ENCODE data around the gene TRAF4.
"Not testable (repeated sequence)": the region's sequence is repeated elsewhere in the genome, so short reads cannot be mapped to it uniquely, and the experiment has no call there.

Gene TRAF4

GRCh38 chr17:28734712-28735241, 9.0 kb upstream of the TRAF4 start:
- no peak for DNase-seq

- no peak for DNase-seq
Observed at GRCh38 chr17:28735242-28735722, 8.5 kb upstream of the TRAF4 start.

GRCh38 chr17:28735913-28736769, 7.7 kb upstream of the TRAF4 start:
- not testable (repeated sequence) for DNase-seq

GRCh38 chr17:28737316-28737715, 6.5 kb upstream of the TRAF4 start:
- no peak for DNase-seq

- DNase-seq = no peak
Observed at GRCh38 chr17:28737770-28738679, 5.8 kb upstream of the TRAF4 start.

- no peak for DNase-seq
Observed at GRCh38 chr17:28738680-28739384, 5.0 kb upstream of the TRAF4 start.

GRCh38 chr17:28740406-28741357, 3.1 kb upstream of the TRAF4 start:
- DNase-seq = no peak

GRCh38 chr17:28741358-28742349, 2.2 kb upstream of the TRAF4 start:
- DNase-seq = no peak

- DNase-seq = no peak
Observed at GRCh38 chr17:28744104-28744971, 527 bp downstream of the TRAF4 start.

- DNase-seq = no peak
Observed at GRCh38 chr17:28744972-28745785, 1.4 kb downstream of the TRAF4 start.

GRCh38 chr17:28745786-28746411, 2.1 kb downstream of the TRAF4 start:
- no peak for DNase-seq

GRCh38 chr17:28746611-28747050, 2.8 kb downstream of the TRAF4 start:
- no peak for DNase-seq

- no peak for DNase-seq
Observed at GRCh38 chr17:28747051-28747691, 3.4 kb downstream of the TRAF4 start.

- no peak for DNase-seq
Observed at GRCh38 chr17:28747801-28748750, 4.3 kb downstream of the TRAF4 start.

GRCh38 chr17:28748852-28749515, 5.2 kb downstream of the TRAF4 start:
- no peak for DNase-seq

Data from cerebellar nuclear complex (tissue), 1 donor.